CD4-positive, alpha-beta T cell treated with Interleukin-6 for 4 hours (primary cell): ENCODE measurements around the gene CD164L2.

Source experiments
- DNase-seq: peaks from one replicate; pipeline ENCODE4 v3.0.0-alpha.2; 2020; ENCODE audit warnings: mixed read lengths

CD164L2 gene

GRCh38 chr1:27381969-27382762 lies 967 bp downstream of the CD164L2 start:
- DNase-seq, result no peak

- DNase-seq, result no peak
These were observed 2.1 kb downstream of the CD164L2 start for GRCh38 chr1:27380766-27381733.

- DNase-seq, result no peak
These were observed 2.9 kb downstream of the CD164L2 start for GRCh38 chr1:27380224-27380623.

- DNase-seq, result no peak
These were observed 3.5 kb downstream of the CD164L2 start for GRCh38 chr1:27379564-27380122.

- no peak for DNase-seq
These were observed 5.2 kb downstream of the CD164L2 start for GRCh38 chr1:27377760-27378495.

GRCh38 chr1:27374362-27375086 lies 8.6 kb downstream of the CD164L2 start, which contains the start of gene FCN3:
Gene FCN3 (minus strand): TSS chr1:27374824. CDS start chr1:27374818, 6 bp downstream.
- DNase-seq, result no peak

GRCh38 chr1:27372808-27373690 lies 10.1 kb downstream of the CD164L2 start:
- DNase-seq, result no peak

GRCh38 chr1:27372022-27372807 lies 10.9 kb downstream of the CD164L2 start:
- no peak for DNase-seq

- DNase-seq, result no peak
These were observed 14.1 kb downstream of the CD164L2 start for GRCh38 chr1:27368869-27369582.

- no peak for DNase-seq
These were observed 15.9 kb downstream of the CD164L2 start for GRCh38 chr1:27367160-27367650.

- DNase-seq, result peak; percentile 64
These were observed 16.5 kb downstream of the CD164L2 start, which contains the start of gene MAP3K6 for GRCh38 chr1:27366411-27367159. Gene MAP3K6 (minus strand): TSS chr1:27366961. CDS start chr1:27366597, 364 bp downstream.

- DNase-seq, result peak; percentile 83
These were observed 17.1 kb downstream of the CD164L2 start for GRCh38 chr1:27366113-27366410.

- peak; percentile 85 for DNase-seq
These were observed 17.6 kb downstream of the CD164L2 start for GRCh38 chr1:27365372-27366112.

GRCh38 chr1:27364696-27365371 lies 18.3 kb downstream of the CD164L2 start:
- DNase-seq, result no peak

GRCh38 chr1:27363766-27364695 lies 19.1 kb downstream of the CD164L2 start:
- no peak for DNase-seq

- no peak for DNase-seq
These were observed 21.6 kb downstream of the CD164L2 start for GRCh38 chr1:27361553-27361952.
